Stomach (tissue), 4 donors: Measurements from ENCODE around the gene SS18.

Source experiments
- EP300 ChIP-seq: sonication (generic); formaldehyde crosslinking; IDR thresholded peaks from one replicate; pipeline ENCODE4 v1.6.1; 2017; ENCODE audit warnings: antibody characterized with exemption
- POLR2A ChIP-seq, 4 donors: fragments of 450-650 bp; IDR thresholded peaks; one replicate each; pipeline ENCODE4 v1.6.1; 2016; ENCODE audit warnings: antibody characterized with exemption in 4 of 4, control low read depth in 2 of 4, mild to moderate bottlenecking in 1 of 4, moderate library complexity in 1 of 4
- POLR2AphosphoS5 ChIP-seq, 3 donors: sonication (generic); formaldehyde crosslinking; IDR thresholded peaks; one replicate each; pipeline ENCODE4 v1.6.1; 2016; ENCODE audit warnings: antibody characterized with exemption in 3 of 3
- TF ChIP-seq, protein P1 (sequence below), 7 experiments: fragments of 450-650 bp in 4 of 7; fragments of 200-600 bp in 3 of 7; sonication (generic) in 3 of 7; IDR thresholded peaks; one replicate each; pipeline ENCODE4 v1.5.1; 2016 to 2019; ENCODE audit warnings: antibody characterized with exemption in 7 of 7, control low read depth in 2 of 7, mild to moderate bottlenecking in 1 of 7

DNA sequence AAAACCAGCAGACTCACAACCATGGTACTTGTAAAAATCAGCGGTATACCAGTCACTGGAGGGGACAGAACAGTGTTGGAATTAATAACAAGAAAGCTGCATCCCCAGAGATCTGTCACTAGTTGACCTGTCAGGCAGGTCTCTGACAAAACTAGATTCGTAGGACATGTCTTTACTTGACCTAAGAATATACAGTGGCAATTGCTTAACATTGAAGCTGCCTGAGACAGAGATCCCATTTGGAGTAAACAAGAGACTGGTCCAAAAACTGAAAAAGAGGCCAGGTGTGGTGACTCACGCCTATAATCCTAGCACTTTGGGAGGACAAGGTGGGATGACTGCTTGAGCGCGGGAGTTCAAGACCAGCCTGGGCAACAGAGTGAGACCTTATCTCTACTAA is 7.2 kb upstream of the SS18 start:
- TF ChIP-seq, protein P1, sequence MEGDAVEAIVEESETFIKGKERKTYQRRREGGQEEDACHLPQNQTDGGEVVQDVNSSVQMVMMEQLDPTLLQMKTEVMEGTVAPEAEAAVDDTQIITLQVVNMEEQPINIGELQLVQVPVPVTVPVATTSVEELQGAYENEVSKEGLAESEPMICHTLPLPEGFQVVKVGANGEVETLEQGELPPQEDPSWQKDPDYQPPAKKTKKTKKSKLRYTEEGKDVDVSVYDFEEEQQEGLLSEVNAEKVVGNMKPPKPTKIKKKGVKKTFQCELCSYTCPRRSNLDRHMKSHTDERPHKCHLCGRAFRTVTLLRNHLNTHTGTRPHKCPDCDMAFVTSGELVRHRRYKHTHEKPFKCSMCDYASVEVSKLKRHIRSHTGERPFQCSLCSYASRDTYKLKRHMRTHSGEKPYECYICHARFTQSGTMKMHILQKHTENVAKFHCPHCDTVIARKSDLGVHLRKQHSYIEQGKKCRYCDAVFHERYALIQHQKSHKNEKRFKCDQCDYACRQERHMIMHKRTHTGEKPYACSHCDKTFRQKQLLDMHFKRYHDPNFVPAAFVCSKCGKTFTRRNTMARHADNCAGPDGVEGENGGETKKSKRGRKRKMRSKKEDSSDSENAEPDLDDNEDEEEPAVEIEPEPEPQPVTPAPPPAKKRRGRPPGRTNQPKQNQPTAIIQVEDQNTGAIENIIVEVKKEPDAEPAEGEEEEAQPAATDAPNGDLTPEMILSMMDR (IDR thresholded peaks at IDR 0.05) = no peak
- TF ChIP-seq EP300 (no peak), POLR2A (IDR thresholded peaks at IDR 0.05) (no peak), POLR2AphosphoS5 (IDR thresholded peaks at IDR 0.05) (no peak)
